ENCODE measurements around the gene DTHD1. TPM values are rescaled to one million over a fixed set of nuclear protein-coding genes. Genes with fewer than 3 reads are reported as not detected.

The DTHD1 gene
- total and polyA plus RNA-seq, 2 donors (not counting 1 experiment from before 2014, with no cell fraction given) = not detected

DNA sequence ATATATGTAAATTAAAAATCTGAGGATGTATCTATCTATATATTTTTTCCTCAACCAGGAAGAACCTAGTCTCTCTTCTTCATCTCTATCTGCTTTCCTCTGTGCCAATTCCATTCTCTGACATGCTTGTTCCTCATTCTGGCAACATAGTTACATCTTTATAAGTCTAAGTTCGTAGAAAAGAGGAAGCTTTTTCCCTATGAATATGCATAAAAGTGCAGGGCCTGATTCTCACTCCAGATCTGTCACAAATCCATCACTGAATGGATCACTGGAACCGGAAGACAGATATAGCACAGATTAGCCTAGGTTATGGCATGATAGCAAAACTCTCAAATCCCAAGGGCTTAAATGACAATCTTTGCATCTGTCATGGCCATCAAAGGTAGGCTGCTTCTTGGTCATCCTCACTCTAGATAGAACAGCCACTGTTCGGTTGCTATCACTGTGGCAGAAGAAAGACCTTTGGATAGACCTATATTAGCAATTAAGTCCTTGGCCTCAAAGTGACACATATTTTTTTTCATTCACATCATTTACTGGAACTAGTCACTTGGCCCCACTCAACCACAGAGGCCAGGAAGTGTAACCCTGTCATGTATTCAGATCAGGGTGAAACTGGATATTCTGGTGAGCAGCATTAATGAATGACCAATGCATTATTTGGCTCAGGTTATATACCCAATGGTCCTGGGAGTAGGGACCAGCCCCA lies 22.2 kb downstream of the DTHD1 start:
- Histone ChIP-seq H3K9ac (ENCODE audit: insufficient read depth, low read length) (no peak overlapping the region), H3K9me3 (ENCODE audit: control insufficient read depth, insufficient read depth, low read depth, low read length) (no peaks in the 10 kb centered on the region)

DNA sequence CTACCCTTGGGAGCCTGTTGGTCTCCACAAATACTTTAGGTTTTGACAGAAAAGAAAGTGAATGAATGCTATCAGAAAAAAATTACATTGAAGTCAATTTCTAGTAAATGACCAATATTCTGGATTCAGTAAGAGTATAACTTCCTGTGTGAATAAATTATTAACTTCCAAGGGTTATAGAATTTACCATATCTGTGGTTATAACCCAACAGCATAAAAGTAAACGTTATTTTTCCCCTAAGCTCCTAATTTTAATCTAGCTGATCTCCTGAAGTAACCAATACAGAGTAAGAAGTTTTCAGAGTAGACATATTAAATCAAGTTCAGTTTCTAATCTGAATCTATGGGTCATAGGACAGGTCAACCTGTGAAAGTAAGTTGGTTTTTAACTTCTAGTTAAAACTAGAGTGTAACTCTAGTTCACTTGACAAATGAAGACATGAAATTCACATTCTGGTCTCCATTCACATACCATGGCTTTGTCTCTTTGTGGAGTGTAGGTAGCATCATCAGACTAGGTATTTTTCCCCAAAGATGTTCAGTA lies 22.8 kb downstream of the DTHD1 start:
- H4K20me1 ChIP-seq (ENCODE audit: control insufficient read depth, extremely low read depth, insufficient read depth, low read length) = no peaks in the 10 kb centered on the region
- no peak overlapping the region for H3K4me3 ChIP-seq (replicated peaks in 1 of 4; ENCODE audit: control extremely low read depth in 1 of 4, insufficient read depth in 1 of 4, low read depth in 3 of 4, low read length in 4 of 4)
- no peaks in the 10 kb centered on the region for H3K79me2 ChIP-seq (ENCODE audit: control insufficient read depth, insufficient read depth, low read length)
- no peak for DNase-seq (ENCODE audit: low read depth in 2 of 2)
- TF ChIP-seq EZH2 (IDR thresholded peaks at IDR 0.05; ENCODE audit: low read length, missing control alignments) = no peak
- TF ChIP-seq, protein P1, sequence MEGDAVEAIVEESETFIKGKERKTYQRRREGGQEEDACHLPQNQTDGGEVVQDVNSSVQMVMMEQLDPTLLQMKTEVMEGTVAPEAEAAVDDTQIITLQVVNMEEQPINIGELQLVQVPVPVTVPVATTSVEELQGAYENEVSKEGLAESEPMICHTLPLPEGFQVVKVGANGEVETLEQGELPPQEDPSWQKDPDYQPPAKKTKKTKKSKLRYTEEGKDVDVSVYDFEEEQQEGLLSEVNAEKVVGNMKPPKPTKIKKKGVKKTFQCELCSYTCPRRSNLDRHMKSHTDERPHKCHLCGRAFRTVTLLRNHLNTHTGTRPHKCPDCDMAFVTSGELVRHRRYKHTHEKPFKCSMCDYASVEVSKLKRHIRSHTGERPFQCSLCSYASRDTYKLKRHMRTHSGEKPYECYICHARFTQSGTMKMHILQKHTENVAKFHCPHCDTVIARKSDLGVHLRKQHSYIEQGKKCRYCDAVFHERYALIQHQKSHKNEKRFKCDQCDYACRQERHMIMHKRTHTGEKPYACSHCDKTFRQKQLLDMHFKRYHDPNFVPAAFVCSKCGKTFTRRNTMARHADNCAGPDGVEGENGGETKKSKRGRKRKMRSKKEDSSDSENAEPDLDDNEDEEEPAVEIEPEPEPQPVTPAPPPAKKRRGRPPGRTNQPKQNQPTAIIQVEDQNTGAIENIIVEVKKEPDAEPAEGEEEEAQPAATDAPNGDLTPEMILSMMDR (conservative IDR thresholded peaks at IDR 0.05 in 1 of 2, IDR thresholded peaks at IDR 0.05 in 1 of 2; ENCODE audit: low read depth in 1 of 2, low read length in 2 of 2) = no peak
- H3K9me3 ChIP-seq (ENCODE audit: control insufficient read depth, insufficient read depth, low read depth, low read length) = no peaks in the 10 kb centered on the region
- no peaks in the 10 kb centered on the region for H3K36me3 ChIP-seq (ENCODE audit: control insufficient read depth, insufficient read depth, low read length)
- no peak overlapping the region for H3K4me2 ChIP-seq (ENCODE audit: extremely low read depth, insufficient read depth, low read length)
- H2AFZ ChIP-seq (ENCODE audit: low read length) = no peak overlapping the region
- H3K4me1 ChIP-seq (ENCODE audit: control insufficient read depth, extremely low read depth, insufficient read depth, low read length) = no peaks in the 10 kb centered on the region
- H3K27ac ChIP-seq (ENCODE audit: insufficient read depth, low read length) = no peak overlapping the region
- no peaks in the 10 kb centered on the region for H3K27me3 ChIP-seq (ENCODE audit: control insufficient read depth, insufficient read depth, low read length)
- no peak overlapping the region for H3K9ac ChIP-seq (ENCODE audit: insufficient read depth, low read length)

More for the DNA sequence above, 22.2 kb downstream of the DTHD1 start:
- H3K27ac ChIP-seq (ENCODE audit: insufficient read depth, low read length) = no peak overlapping the region
- TF ChIP-seq, protein P1 (conservative IDR thresholded peaks at IDR 0.05 in 1 of 2, IDR thresholded peaks at IDR 0.05 in 1 of 2; ENCODE audit: low read depth in 1 of 2, low read length in 2 of 2) = no peak
- no peak for TF ChIP-seq EZH2 (IDR thresholded peaks at IDR 0.05; ENCODE audit: low read length, missing control alignments)
- H3K79me2 ChIP-seq (ENCODE audit: control insufficient read depth, insufficient read depth, low read length) = no peaks in the 10 kb centered on the region
- no peaks in the 10 kb centered on the region for H3K4me1 ChIP-seq (ENCODE audit: control insufficient read depth, extremely low read depth, insufficient read depth, low read length)
- no peaks in the 10 kb centered on the region for H3K36me3 ChIP-seq (ENCODE audit: control insufficient read depth, insufficient read depth, low read length)
- no peaks in the 10 kb centered on the region for H4K20me1 ChIP-seq (ENCODE audit: control insufficient read depth, extremely low read depth, insufficient read depth, low read length)
- H3K27me3 ChIP-seq (ENCODE audit: control insufficient read depth, insufficient read depth, low read length) = no peaks in the 10 kb centered on the region
- no peak for DNase-seq (ENCODE audit: low read depth in 2 of 2)
- no peak overlapping the region for H2AFZ ChIP-seq (ENCODE audit: low read length)
- H3K4me3 ChIP-seq (replicated peaks in 1 of 4; ENCODE audit: control extremely low read depth in 1 of 4, insufficient read depth in 1 of 4, low read depth in 3 of 4, low read length in 4 of 4) = no peak overlapping the region
- H3K4me2 ChIP-seq (ENCODE audit: extremely low read depth, insufficient read depth, low read length) = no peak overlapping the region

GRCh38 chr4:36308150-36308549 lies 26.7 kb downstream of the DTHD1 start:
- H3K79me2 ChIP-seq (ENCODE audit: control insufficient read depth, insufficient read depth, low read length) = no peaks in the 10 kb centered on the region
- H3K9ac ChIP-seq (ENCODE audit: insufficient read depth, low read length) = no peak overlapping the region
- no peaks in the 10 kb centered on the region for H3K9me3 ChIP-seq (ENCODE audit: control insufficient read depth, insufficient read depth, low read depth, low read length)
- DNase-seq (ENCODE audit: low read depth in 2 of 2) = no peak
- no peaks in the 10 kb centered on the region for H3K27me3 ChIP-seq (ENCODE audit: control insufficient read depth, insufficient read depth, low read length)
- H4K20me1 ChIP-seq (ENCODE audit: control insufficient read depth, extremely low read depth, insufficient read depth, low read length) = no peaks in the 10 kb centered on the region
- no peak overlapping the region for H2AFZ ChIP-seq (ENCODE audit: low read length)
- no peaks in the 10 kb centered on the region for H3K36me3 ChIP-seq (ENCODE audit: control insufficient read depth, insufficient read depth, low read length)
- H3K27ac ChIP-seq (ENCODE audit: insufficient read depth, low read length) = no peak overlapping the region
- no peak overlapping the region for H3K4me2 ChIP-seq (ENCODE audit: extremely low read depth, insufficient read depth, low read length)
- H3K4me1 ChIP-seq (ENCODE audit: control insufficient read depth, extremely low read depth, insufficient read depth, low read length) = no peaks in the 10 kb centered on the region
- no peak overlapping the region for H3K4me3 ChIP-seq (replicated peaks in 1 of 4; ENCODE audit: control extremely low read depth in 1 of 4, insufficient read depth in 1 of 4, low read depth in 3 of 4, low read length in 4 of 4)
- no peak for TF ChIP-seq EZH2 (IDR thresholded peaks at IDR 0.05; ENCODE audit: low read length, missing control alignments)

Data from fibroblast of lung (primary cell).